C4-2B (cell line): ENCODE measurements around the gene TAOK2.

Experiments
- ZFX ChIP-seq: fragments of 450-650 bp; IDR thresholded peaks from 2 replicates; pipeline ENCODE4 v1.6.1; 2017
- TF ChIP-seq, protein P1 (sequence below): fragments of 450-650 bp; conservative IDR thresholded peaks from 2 replicates; pipeline ENCODE4 v1.5.1; 2017; ENCODE audit warnings: mild to moderate bottlenecking

DNA sequence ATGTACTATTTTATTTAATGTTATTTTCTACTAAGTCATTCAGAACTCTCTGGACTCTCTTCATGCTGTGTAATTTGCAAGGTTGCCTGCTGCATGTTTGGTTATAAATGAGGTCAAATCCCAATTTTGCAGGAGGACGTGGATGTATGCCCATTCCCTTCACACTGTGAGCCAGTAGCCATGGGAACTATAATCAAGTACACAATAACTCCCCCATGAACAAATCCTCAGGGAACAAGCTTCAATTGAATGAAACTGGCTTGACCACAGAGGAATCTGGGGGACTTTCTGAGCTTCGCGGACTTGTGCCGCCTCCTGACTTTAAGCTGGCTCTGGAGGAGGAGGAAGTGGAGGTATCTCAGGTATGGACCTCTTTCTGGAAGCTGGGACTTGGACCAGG, 33.0 kb upstream of the TAOK2 start:
- TF ChIP-seq, protein P1, sequence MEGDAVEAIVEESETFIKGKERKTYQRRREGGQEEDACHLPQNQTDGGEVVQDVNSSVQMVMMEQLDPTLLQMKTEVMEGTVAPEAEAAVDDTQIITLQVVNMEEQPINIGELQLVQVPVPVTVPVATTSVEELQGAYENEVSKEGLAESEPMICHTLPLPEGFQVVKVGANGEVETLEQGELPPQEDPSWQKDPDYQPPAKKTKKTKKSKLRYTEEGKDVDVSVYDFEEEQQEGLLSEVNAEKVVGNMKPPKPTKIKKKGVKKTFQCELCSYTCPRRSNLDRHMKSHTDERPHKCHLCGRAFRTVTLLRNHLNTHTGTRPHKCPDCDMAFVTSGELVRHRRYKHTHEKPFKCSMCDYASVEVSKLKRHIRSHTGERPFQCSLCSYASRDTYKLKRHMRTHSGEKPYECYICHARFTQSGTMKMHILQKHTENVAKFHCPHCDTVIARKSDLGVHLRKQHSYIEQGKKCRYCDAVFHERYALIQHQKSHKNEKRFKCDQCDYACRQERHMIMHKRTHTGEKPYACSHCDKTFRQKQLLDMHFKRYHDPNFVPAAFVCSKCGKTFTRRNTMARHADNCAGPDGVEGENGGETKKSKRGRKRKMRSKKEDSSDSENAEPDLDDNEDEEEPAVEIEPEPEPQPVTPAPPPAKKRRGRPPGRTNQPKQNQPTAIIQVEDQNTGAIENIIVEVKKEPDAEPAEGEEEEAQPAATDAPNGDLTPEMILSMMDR: no peak
- no peak for TF ChIP-seq ZFX
